SKM-1 treated with dmso at 0.1 percent for 144 hours (cell line): Measurements from ENCODE around the gene S100A9.

Source experiments
- DNase-seq: peaks from one replicate; lab custom pipeline; 2025; ENCODE audit not compliant: unreplicated experiment; lab: John Stamatoyannopoulos, UW

Gene S100A9

GRCh38 chr1:153389401-153389800, 31.7 kb downstream of the S100A9 start:
- no peak for DNase-seq

- peak; percentile 84 for DNase-seq
Observed at GRCh38 chr1:153389973-153390879, 32.6 kb downstream of the S100A9 start.

- peak; percentile 97 for DNase-seq
Observed at GRCh38 chr1:153390938-153391710, 33.5 kb downstream of the S100A9 start, which contains the start of gene S100A8. Gene S100A8 (minus strand): TSS chr1:153391073. CDS start chr1:153390535, 538 bp downstream.

- DNase-seq: no peak
Observed at GRCh38 chr1:153392258-153392657, 34.6 kb downstream of the S100A9 start.

GRCh38 chr1:153392822-153393221, 35.2 kb downstream of the S100A9 start:
- DNase-seq: no peak

GRCh38 chr1:153393926-153394325, 36.3 kb downstream of the S100A9 start:
- no peak for DNase-seq

GRCh38 chr1:153394391-153394790, 36.7 kb downstream of the S100A9 start:
- no peak for DNase-seq

- DNase-seq: no peak
Observed at GRCh38 chr1:153395136-153395685, 37.6 kb downstream of the S100A9 start.

- DNase-seq: no peak
Observed at GRCh38 chr1:153395776-153396175, 38.1 kb downstream of the S100A9 start.

GRCh38 chr1:153396461-153396860, 38.8 kb downstream of the S100A9 start:
- DNase-seq: no peak

- no peak for DNase-seq
Observed at GRCh38 chr1:153397051-153397923, 39.6 kb downstream of the S100A9 start.

- DNase-seq: no peak
Observed at GRCh38 chr1:153397924-153398651, 40.4 kb downstream of the S100A9 start.

- DNase-seq: no peak
Observed at GRCh38 chr1:153399401-153400055, 41.9 kb downstream of the S100A9 start.

GRCh38 chr1:153400244-153400643, 42.6 kb downstream of the S100A9 start:
- DNase-seq: no peak

GRCh38 chr1:153401461-153401860, 43.8 kb downstream of the S100A9 start:
- DNase-seq: no peak

GRCh38 chr1:153402226-153402625, 44.6 kb downstream of the S100A9 start:
- no peak for DNase-seq

- no peak for DNase-seq
Observed at GRCh38 chr1:153403421-153404085, 45.9 kb downstream of the S100A9 start.

- no peak for DNase-seq
Observed at GRCh38 chr1:153404086-153404635, 46.5 kb downstream of the S100A9 start.

- DNase-seq: peak; percentile 75
Observed at GRCh38 chr1:153404768-153405167, 47.1 kb downstream of the S100A9 start.
